GM21515 (cell line): ENCODE results near the gene GAPDH.
A peak's percentile ranks its signal among the peaks of the same experiment; 100 is the strongest.
"Not testable (repeated sequence)": the region's sequence is repeated elsewhere in the genome, so short reads cannot be mapped to it uniquely, and the experiment has no call there.

Source experiments
- ATAC-seq: cut with Tn5 transposase; IDR thresholded peaks from one replicate; pipeline ENCODE4 v1.9.1; 2021; ENCODE audit not compliant: unreplicated experiment

The GAPDH gene

DNA sequence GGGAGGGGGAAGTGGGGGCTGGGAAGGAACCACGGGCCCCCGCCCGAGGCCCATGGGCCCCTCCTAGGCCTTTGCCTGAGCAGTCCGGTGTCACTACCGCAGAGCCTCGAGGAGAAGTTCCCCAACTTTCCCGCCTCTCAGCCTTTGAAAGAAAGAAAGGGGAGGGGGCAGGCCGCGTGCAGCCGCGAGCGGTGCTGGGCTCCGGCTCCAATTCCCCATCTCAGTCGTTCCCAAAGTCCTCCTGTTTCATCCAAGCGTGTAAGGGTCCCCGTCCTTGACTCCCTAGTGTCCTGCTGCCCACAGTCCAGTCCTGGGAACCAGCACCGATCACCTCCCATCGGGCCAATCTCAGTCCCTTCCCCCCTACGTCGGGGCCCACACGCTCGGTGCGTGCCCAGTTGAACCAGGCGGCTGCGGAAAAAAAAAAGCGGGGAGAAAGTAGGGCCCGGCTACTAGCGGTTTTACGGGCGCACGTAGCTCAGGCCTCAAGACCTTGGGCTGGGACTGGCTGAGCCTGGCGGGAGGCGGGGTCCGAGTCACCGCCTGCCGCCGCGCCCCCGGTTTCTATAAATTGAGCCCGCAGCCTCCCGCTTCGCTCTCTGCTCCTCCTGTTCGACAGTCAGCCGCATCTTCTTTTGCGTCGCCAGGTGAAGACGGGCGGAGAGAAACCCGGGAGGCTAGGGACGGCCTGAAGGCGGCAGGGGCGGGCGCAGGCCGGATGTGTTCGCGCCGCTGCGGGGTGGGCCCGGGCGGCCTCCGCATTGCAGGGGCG, at the start of gene GAPDH:
GAPDH (plus strand) TSS at position 595 of the 772 bp plus-strand sequence. CDS start 316 bp downstream, outside the sequence.
- peak; percentile 52 for ATAC-seq

DNA sequence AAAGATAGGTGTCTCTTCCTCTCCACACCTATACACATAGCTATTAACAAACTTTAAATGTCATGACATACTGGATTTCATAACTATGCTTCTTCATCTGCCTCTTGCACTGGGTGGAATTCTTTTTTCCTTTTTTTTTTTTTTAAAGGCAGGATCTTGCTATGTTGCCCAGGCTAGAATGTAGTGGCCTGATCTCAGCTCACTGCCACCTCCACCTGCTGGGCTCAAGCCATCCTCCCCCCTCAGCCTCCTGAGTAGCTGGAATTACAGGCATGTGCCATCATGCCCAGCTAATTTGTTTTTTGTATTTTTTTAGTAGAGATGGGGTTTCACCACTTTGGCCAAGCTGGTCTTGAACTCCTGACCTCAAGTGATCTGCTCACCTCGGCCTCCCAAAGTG, 46.1 kb upstream of the GAPDH start:
- no peak for ATAC-seq

DNA sequence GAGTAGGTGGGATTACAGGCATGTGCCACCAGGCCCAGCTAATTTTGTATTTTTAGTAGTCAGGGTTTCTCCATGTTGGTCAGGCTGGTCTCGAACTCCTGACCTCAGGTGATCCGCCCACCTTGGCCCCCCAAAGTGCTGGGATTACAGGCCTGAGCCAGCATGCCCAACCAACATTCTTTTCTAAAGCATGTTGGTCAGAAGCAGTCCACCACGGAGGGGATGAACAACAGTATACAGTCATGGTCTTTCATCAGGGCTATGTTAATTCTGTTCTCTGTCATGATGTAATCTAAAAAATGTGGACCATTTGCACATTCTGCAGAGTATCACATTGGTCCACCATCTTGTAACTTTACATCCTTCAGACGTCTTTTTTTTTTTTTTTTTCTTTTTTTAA, 44.9 kb upstream of the GAPDH start:
- ATAC-seq: no peak

DNA sequence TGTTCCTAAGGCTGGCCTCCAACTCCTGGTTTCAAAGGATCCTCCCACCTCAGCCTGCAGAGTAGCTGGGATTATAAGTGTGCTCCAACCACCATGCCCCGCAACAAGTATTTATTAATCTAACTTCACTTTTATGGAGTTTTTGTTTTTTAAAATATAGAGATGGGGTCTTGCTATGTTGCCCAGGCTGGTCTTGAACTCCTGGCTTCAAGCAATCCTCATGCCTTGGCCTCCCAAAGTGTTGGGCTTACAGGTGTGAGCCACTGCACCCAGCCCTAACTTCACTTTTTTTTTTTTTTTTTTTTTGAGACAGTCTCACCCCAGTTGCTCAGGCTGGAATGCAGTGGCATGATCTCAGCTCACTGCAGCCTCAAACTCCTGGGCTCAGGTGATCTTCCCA, 43.6 kb upstream of the GAPDH start:
- ATAC-seq: not testable (repeated sequence)

DNA sequence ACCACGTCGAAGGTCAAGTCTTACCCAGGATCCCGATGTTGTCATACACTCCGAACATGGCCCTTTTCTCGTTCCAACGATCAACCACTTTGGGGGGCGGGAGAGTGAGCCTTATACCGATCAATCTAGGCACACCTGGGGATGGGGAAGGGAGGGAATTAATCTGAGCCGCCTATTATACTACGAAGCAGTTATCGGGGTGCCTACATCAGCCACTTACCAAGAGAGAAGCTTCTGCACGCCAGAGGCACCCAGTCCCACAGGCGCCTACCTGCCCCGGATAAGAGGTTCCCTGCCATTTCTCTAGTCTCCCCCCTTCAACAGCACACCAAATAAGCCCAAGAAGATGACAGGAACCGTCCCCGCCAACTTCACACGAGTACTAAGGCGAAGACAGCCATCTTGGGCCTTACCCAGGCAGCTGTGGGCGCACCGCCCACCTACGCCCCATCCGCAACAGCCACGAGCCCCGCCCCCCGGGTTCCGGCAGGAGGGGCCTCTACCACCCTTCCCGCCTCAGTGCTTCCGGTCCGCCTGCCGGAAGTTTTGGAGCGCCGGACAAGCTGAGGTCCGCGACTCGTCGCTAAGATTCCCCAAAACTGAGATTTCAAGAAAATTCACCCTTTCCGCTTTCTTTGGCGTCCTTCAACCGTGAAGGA, 41.4 kb upstream of the GAPDH start, which contains the start of gene MRPL51:
MRPL51 (minus strand) TSS at position 425 of the 659 bp plus-strand sequence; CDS start at position 299, 126 bp downstream.
- peak; percentile 67 for ATAC-seq

DNA sequence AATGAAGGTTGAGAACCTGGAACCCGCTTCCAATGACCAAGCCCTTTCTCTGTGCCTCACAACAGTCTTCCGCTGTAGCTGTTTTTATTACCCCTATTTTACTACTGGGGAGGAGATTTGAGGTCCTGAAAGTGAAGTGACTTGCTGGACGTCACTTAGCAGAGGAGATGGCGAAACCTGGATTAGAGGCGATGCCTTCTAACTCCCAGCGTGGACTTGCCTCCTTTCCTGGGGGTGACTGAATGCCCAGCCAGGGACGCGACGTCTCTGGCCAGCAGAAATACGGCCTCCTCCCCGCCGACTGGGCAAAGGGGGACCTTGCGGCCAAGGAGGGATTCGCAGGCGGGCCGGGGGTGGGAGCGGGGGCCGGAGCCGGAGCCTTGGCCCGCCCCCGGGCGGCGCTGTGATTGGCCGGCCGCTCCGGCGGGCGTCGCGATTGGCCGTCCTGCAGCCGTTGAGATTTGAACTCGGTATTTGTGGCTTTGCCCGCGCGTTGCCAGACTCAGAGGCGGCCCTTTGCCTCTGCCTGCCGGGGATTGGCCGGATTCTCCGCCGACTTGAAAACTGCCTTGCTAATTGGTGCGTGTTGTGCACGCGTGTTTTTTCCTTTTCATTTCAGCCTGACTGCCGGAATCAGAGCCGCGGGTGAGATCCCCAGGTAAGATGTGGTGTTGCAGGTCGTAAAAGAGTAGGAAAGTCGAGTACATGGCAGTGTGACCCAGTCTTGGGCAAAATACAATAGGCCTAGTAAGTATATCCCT, 40.6 kb upstream of the GAPDH start, which contains the start of gene NCAPD2:
NCAPD2 (plus strand) TSS at position 606 of the 761 bp plus-strand sequence. CDS start 997 bp downstream, outside the sequence.
- peak; percentile 83 for ATAC-seq

DNA sequence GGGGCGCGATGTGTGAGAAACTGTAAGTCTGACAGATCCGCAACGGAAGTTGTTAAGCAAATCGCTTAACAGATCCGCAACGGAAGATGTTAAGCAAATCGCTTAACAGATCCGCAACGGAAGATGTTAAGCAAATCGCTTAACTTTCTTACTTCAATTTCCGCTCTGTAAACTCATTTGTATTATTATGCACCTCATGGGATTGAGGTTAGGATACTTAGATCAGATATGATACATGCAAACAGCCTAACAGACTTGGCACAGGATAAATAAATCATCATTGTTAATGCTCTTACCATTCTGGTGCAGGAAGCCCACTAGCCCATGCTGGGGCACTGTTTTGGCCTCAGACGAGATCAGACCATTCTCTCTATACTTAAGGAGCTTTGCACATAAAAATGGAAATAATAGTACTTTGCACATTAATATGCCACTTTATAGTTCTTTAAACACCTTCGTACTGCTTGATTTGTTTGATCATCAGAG, 40.0 kb upstream of the GAPDH start:
- no peak for ATAC-seq

DNA sequence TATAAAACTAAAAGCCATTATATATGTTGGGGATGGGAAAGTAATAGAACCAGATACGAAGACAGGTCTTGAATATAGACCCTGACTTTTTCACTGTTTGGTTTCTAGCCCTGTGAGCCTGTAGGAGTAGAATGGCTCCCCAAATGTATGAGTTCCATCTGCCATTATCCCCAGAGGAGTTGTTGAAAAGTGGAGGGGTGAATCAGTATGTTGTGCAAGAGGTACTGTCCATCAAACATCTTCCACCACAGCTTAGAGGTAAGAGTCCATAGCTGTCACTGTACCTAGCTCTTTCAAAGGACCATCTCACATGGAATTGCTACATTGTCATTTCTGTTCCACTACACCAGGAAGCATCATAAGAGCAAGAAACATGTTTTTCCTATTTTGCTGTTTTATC, 39.3 kb upstream of the GAPDH start:
- ATAC-seq: no peak

DNA sequence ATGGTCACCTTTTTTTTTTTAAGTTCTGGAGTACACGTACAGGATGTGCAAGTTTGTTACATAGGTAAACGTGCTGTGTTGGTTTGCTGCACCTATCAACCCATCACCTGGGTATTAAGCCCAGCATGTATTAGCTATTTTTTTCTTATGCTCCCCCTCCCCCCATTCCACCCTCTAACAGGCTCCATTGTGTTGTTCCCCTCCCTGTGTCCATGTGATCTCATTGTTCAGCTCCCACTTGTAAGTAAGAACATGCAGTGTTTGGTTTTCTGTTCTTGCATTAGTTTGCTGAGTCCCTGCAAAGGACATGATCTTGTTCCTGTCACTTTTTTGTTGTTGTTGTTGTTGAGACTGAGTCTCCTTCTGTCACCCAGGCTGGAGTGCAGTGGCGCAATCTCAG, 37.0 kb upstream of the GAPDH start:
- ATAC-seq: not testable (repeated sequence)

DNA sequence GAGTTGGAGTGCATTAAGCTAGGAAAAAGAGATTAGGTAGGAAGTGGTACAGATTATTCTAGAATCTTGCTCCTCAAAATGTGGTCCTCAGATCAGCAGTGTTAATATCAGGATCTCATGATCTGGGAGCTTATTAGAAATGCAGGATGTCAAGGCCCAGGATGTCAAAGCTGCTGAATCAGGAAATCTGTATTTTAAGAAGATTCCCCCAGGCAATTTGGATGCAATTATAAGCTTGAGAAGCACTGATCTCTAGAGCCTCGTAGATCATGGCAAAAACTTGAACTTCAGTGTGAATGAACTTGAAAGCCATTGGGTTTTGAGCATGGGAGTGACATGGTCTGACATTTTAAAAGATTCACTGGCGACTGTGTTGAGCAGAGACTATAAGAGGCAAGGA, 33.9 kb upstream of the GAPDH start:
- no peak for ATAC-seq

DNA sequence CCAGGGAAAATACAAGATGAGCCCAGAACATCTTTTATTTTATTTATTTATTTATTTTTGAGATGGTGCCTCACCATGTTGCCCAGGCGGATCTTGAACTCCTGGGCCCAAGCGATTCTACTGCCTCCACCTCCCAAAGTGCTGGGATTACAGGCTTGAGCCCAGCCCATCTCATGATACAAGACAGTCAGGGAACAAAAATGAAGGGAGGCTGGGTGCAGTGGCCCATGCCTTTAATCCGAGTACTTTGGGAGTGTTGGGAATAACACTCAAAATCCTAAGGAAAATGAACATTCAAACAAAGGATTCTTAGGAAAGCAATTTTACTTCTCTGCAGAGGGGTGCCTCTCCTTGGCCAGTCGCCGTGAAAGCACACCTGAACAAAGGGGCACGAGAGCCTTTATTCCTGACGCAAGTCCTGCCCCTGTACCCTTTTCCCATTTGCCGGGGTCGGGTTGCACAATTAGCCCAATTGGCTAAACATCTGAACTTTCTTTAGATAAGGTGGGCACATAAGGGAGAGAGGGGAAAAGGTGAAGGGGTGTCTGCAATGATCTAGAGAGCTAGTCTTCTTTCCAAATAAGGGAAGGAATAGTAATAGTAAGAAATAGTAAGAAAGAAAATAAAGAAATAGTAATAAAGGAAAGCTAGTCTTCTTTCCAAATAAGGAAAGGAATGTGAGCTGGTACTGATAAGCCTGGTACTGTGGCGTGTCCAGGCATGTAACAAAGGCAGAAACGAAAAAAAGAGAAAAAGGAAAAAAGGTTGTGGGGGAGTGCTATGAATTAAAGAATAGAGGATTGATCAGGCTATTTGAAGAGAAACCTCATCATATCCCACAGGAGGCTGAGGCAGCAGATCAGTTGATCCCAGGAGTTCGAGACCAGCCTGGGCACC, 27.0 kb upstream of the GAPDH start:
- no peak for ATAC-seq

DNA sequence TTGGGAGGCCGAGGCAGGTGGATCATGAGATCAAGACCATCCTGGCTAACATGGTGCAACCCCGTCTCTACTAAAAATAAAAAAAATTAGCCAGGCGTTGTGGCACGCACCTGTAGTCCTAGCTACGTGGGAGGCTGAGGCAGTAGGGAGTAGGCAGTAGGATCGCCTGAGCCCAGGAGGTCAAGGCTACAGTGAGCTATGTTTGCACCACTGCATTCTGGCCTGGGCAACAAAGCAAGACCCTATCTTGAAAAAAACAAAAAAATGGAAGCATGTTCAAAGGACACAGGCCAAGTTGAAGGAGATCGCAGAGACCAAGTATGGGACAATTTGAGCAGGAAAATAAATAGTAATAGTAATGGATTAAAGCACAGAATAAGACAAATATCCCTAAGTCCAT, 26.2 kb upstream of the GAPDH start:
- ATAC-seq: no peak

DNA sequence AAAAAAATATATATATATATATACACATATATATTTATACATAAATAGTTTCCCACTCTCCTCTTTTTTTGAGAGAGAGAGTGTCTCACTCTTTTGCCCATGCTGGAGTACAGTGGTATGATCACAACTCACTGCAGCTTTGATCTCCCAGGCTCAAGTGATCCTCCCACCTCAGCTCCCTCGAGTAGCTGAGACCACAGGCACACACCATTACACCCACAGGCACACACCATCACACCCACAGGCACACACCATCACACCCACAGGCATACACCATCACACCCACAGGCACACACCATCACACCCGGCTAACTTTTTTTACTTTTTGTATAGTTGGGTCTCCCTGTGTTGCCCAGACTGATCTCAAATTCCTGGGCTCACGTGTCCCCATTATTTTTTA, 14.1 kb upstream of the GAPDH start:
- no peak for ATAC-seq

DNA sequence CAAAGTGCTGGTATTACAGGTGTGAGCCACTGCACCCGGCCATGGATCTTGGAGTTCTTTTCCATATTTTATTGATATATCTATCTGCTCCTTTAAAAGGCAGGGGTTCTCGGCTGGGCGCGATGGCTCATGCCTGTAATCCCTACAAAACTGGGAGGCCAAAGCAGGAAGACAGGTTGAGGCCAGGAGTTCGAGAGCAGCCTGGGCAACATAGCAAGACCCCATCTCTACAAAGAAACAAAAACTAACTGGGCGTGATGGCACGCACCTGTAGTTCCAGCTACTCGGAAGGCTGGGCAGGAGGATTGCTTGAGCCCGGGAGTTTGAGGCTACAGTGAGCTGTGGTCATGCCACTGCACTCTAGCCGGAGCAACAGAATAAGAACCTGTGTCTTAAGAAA, 12.1 kb upstream of the GAPDH start:
- ATAC-seq: no peak

DNA sequence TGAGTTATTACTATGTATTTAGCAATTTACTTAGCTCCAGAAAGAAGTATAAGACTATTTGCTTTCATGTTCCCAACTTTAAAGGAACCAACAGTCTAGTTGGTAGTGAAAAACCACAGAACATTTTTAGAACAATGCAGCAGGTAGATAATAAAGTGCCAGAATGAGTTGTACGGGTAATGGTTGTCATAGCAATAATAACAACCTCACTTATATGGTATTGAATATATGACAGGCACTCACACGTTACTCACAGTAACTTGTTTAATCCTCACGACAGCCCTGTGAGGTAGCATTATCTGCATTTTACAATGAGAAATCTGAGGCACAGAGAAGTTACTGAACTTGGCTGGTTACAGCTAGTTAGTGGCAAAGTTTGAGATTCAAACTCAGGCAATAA, 10.6 kb upstream of the GAPDH start:
- no peak for ATAC-seq

DNA sequence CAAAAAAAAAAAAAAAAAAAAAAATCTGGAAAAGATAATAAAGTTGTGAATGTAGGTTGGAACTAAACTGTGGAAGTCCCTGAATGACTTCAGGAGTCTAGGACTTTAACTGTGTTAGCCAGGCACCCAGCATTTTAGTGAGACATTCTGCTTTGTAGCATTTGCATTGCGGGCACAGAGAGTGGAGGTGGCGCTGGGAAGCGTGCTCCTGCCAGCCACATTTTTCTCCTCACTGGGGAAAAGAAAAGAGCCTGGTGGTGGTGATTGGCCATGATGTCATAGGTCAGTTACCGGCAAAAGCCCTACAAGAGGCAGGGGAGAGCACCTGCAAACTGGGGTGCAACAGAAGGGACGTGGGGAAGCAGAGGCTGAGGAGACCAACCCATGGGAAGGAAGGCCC, 9.7 kb upstream of the GAPDH start:
- no peak for ATAC-seq

DNA sequence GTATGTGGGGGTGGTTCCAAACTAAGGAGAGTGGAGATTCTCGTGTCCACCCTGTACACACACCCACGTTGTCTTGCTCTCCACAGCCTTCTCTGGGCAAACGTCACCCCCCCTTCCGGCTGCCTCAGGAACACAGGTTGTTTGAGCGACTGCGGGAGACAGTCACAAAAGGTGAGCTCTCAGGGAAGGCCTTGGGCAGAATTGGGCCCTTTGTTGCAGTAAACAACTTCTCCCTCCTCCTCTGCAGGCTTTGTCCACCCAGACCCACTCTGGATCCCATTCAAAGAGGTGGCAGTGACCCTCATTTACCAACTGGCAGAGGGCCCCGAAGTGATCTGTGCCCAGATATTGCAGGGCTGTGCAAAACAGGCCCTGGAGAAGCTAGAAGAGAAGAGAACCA, 8.1 kb upstream of the GAPDH start:
- no peak for ATAC-seq

DNA sequence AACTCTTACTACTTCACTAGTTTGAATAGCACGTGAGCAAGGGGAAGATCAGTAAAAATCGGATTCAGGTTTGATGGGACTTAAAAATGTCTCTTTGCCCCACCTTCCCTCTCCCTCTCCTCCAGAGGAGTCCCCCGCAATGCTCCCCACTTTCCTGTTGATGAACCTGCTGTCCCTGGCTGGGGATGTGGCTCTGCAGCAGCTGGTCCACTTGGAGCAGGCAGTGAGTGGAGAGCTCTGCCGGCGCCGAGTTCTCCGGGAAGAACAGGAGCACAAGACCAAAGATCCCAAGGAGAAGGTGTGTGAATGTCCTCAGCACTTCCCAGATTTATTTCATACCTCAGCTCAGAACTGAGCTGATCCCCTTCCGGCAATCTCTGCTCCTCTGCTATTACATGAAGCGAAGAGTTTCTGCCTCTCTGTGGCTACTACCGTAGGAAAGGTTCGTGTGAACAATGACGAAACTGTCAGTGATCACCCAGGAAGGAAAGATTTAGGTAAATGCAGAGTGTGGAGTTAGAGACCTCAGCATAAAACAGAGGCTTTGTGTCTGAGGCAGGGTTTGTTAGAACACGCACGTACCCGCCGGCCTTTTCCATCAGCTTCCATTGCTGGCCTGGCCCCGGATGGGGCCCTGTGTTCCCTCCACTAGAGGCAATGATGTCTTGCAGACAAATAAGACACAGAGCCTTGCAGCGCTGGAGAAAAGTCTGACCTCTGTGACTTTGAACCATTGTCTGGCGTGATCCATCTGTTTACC, 7.4 kb upstream of the GAPDH start:
- no peak for ATAC-seq

DNA sequence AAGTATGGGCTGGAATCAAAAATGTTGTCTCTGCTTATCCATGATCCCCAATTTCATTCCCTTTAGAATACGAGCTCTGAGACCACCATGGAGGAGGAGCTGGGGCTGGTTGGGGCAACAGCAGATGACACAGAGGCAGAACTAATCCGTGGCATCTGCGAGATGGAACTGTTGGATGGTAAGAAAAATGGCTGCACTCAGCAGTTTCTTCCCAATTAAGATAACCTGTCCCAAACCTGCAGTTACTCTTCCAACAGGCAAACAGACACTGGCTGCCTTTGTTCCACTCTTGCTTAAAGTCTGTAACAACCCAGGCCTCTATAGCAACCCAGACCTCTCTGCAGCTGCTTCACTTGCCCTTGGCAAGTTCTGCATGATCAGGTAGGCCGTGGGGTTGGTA, 6.6 kb upstream of the GAPDH start:
- ATAC-seq: no peak
